IPS-11a (cell line): ENCODE data around the gene SHF.
A peak's percentile ranks its signal among the peaks of the same experiment; 100 is the strongest.
"Not testable (repeated sequence)": the region's sequence is repeated elsewhere in the genome, so short reads cannot be mapped to it uniquely, and the experiment has no call there.

Experiments used
- H3K4me3 ChIP-seq: one replicate; pipeline ENCODE4 v1.5.1; 2013; ENCODE audit warnings: low read depth, low read length, control low read depth

The SHF gene

DNA sequence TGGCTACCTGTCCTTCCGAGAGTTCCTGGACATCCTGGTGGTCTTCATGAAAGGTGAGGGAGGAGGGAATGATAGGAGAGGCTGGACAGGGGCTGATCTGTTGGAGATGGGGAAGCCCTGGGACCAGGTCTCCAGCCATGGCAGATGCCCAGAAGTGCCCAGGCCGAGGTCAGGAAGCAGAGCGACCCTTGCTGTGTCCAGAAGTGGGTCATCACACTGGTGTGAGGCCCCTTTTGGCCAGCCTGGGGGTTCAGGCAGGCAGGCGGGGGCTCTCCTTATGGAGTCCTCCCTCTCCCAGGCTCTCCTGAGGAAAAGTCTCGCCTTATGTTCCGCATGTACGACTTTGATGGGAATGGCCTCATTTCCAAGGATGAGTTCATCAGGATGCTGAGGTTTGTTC, 40.2 kb downstream of the SHF start:
- no peak overlapping the region for H3K4me3 ChIP-seq

DNA sequence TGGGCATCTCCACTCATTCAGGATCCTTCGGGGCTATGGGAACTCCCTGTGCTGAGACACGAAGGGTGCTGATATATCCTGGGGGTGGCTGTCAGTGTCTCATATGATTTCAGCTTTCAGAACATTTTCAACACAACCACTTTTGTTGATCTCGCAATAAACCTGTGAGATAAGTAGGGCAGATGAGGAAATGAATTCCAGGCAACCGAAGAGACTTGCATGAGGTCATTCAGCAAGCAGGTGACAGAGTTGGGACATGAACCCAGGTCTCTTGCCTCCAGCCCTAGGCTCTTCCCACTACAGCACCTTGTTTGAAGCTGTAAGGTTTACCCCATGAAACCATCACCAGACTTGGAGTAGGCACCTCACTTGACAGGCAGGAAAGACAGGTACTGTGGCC, 41.4 kb downstream of the SHF start:
- H3K4me3 ChIP-seq = no peak overlapping the region

DNA sequence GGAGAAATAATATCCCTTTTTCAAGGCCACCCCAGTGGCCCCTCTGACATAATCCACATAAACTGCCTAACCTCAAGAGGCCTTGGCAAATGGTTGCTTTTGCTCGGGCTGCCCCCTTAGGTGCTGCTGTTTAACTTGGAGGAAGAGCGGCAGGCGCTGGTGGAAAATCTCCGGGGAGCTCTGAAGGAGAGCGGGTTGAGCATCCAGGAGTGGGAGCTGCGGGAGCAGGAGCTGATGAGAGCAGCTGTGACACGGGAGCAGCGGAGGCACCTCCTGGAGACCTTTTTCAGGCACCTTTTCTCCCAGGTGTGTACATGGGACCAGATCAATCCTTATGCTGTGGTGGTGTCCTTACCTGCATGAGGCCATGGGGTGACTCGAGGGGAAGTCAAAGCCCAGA, 43.0 kb downstream of the SHF start:
- H3K4me3 ChIP-seq = no peak overlapping the region

DNA sequence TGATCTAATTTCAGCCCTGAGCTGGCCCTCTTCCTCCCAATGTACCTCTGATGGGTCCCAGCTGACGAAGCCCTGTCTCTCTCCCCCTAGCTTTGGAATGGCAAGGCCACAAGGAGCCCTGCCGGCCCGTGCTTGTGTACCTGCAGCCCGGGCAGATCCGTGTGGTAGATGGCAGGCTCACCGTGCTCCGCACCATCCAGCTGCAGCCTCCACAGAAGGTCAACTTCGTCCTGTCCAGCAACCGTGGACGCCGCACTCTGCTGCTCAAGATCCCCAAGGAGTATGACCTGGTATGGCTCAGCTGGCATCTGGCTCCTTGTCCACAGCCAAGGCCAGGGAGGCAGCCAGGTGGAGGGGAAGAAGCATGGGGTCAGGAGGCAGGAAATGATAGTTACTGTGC, 43.8 kb downstream of the SHF start:
- H3K4me3 ChIP-seq = no peak overlapping the region

DNA sequence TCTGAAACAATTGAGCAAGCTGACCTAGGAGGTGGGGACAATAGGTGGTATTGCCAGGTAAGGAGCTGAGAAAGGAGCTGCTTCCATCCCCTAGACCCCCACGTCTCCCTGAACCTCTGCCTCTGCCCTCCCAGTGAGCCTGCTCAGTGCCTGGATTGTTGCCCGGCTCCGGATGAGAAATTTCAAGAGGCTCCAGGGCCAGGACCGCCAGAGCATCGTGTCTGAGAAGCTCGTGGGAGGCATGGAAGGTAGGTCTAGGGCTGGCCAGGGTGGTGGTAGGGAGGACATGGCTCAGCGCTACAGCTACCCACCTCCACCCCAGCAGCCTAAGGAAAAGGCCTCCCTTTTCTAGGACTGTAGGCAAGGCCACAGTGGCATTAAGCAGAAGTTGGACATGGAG, 44.7 kb downstream of the SHF start:
- H3K4me3 ChIP-seq = no peak overlapping the region

DNA sequence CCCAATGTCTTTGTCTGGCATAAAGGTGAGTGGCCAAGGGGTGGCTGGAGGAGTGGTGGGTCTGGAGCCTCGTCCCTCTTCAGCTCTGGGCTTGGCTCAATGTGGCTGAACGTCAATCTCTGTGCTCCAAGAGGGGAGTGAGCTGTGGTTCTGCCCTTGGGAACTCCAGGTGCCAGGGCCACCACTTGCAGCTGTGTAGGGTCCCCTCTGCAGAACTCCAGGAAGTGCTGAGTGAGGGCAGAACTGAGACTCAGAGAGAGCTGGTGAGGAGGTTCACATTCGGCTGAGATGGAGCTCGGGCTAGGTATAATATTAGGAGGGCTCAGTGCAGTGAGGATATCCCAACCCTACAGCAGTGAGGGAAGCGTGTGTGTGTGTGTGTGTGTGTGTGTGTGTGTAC, 46.4 kb downstream of the SHF start:
- no peak overlapping the region for H3K4me3 ChIP-seq

DNA sequence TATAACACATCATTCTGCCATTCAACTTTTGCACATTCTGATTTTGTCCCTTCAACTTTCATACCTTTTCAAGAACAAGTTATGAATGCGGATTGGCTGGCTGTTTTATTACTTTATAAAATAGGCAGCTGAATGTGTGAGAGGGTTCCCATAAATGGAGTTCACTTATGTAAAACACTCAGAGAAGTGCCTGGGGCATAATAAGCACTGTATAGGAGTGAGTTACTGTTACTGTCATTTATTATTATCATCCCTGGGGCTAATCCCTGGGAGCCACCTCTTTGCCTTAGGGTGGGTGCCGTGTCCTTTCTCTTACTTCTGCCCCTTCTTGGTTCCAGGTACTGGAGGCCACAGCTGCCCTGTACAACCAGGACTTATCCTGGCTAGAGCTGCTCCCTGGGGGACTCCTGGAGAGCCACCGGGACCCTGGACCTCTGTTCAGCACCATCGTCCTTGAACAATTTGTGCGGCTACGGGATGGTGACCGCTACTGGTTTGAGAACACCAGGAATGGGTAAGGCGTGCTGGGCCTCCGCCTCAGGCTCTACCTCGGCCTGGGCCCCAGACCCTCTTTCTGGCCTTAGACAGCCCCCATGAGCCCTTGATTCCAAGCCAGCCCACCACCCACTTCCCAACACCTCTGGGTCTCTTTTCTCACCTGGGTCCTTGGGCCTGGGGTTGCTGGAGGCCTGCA, 47.1 kb downstream of the SHF start:
- no peak overlapping the region for H3K4me3 ChIP-seq

DNA sequence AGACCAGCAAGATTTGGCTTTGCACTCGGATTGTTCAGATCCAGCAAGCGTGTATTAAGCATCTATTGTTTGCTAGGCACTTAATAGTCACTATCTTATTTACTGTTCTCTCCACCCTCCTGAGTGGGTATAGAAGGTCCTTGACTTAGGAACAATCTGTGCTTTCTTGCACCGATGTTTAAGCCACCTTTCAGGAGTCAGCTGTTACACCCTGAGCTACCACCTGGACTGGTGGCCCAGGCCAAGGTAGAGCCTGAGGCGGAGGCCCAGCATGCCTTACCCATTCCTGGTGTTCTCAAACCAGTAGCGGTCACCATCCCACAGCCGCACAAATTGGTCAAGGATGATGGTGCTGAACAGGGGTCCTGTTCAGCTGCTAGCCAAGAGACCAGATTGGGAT, 48.0 kb downstream of the SHF start:
- H3K4me3 ChIP-seq = no peak overlapping the region

DNA sequence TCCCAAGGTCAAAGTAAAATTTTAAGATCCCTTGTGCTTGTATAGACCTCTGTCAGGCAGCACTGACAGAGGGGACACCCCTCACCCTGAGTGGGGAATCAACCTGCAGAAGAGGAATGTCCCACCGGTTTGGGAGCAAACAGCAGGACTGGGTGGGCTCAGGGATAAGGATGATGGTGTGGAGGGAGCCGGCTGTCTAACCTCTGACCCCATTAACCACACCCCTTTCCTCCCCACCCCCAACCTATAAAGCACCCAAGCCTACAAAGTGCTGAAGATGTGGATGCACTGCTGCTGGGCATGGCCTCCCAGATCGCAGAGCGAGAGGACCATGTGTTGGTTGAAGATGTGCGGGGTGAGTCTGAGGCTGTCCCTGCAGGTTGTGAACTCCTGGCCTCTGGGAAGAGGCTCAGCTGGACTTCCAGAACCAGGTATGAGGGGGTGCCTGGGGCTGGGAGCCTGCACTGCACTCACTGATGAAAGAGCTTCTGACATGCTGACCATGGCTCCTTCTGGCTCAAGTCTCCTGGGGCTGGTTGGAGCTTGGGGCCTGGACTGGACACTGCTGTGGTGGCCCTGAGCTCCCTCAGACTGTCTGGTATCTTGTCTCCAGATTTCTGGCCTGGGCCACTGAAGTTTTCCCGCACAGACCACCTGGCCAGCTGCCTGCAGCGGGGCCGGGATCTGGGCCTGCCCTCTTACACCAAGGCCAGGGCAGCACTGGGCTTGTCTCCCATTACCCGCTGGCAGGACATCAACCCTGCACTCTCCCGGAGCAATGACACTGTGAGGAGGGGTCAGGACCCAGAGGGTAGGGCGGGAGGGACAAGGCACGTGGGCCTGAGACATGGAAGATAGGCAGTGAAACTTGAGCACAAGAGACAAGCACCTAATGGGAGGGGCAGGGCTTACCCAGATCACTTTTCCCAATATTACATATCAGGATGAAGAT, 48.7 kb downstream of the SHF start:
- no peak overlapping the region for H3K4me3 ChIP-seq

DNA sequence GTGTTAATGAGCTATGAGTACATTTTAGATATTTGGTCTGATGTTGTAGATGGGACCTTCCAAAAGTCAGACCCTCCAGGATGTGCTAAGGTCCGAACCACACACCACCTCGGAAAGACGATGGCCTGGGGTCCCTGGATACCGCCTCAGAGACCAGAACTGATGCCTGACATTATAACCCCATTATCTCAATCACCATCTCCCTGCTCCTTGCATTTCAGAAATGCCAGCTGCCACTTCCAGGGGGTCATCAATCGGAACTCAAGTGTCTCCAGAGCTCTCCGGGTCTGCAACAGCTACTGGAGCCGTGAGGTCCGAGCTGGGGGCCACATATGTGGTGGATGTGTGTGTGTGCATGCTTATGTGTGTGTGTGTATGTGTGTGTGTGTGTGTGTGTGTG, 50.1 kb downstream of the SHF start:
- no peak overlapping the region for H3K4me3 ChIP-seq

DNA sequence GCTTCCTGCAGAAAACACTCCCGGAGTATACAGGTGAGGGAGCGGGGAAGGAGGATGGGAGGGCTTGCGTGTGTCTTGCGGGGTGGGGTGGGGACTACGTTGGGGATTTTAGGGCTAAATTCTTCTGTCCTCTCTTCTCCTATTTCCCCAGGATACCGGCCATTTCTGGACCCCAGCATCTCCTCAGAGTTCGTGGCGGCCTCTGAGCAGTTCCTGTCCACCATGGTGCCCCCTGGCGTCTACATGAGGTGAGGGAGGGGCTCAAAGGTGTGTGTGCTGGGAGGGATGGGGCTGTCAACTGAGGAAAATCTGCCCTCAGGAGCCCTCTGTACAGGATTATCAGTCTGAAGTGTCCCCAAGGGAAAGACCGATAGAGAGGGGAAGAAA, 51.4 kb downstream of the SHF start:
- H3K4me3 ChIP-seq = no peak overlapping the region

DNA sequence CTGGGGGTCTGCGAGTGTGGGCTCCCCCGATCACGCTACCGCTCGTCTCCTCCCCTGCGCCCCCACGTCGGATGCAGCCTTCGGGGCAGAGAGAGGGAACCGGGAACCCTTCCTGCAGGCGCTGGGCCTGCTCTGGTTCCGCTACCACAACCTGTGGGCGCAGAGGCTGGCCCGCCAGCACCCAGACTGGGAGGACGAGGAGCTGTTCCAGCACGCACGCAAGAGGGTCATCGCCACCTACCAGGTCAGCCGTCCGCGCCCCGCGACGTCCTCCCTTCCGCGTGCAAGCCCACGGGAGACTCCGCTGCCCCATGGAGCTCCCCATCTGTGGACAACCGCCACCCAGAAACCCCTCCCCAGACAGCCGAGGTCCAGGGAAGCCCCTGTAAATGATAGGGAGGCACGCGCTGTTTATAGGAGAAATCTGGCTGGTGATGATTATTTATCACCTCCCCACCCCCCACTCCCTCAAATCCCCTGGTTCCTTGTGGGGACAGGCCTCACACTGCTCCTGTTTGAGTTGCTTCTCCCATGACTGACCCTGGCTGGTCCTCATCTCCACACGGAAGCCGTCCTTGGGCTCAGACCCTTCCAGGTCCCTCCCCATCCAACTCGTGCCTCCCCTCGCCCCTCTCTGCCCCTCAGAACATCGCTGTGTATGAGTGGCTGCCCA, 51.9 kb downstream of the SHF start:
- H3K4me3 ChIP-seq = not testable (repeated sequence)

DNA sequence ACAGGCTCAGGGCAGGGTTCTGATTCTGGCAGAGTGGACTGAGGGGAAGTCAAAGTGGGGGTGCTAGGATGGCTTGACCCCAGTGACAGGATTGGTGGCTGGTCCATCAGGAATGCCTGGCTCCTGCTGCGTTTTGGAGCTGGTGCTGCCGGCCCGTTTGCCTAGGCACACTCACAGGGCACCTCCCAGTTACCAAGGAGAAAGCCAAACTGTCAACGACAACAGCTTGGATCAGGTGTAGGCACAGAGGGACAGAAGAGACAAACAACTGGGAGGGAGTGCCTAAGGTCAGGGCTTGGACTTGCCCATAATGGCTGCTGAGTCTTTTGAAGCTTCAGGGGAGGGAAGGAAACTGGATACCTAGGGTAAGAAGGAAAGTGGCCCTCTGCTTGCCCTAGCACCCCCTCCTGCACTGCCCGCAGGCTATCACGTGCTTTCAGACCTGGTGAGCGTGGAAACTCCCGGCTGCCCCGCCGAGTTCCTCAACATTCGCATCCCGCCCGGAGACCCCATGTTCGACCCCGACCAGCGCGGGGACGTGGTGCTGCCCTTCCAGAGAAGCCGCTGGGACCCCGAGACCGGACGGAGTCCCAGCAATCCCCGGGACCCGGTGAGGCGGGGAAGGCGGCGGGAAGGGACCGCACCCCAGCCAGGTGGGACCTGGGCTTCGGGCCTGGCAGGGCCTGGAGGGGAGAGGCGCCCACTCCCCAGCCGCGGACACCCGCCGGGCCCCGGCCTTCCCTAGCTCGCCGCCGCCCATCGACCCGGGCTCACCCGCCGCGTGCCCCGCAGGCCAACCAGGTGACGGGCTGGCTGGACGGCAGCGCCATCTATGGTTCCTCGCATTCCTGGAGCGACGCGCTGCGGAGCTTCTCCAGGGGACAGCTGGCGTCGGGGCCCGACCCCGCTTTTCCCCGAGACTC, 52.8 kb downstream of the SHF start:
- H3K4me3 ChIP-seq = no peak overlapping the region

DNA sequence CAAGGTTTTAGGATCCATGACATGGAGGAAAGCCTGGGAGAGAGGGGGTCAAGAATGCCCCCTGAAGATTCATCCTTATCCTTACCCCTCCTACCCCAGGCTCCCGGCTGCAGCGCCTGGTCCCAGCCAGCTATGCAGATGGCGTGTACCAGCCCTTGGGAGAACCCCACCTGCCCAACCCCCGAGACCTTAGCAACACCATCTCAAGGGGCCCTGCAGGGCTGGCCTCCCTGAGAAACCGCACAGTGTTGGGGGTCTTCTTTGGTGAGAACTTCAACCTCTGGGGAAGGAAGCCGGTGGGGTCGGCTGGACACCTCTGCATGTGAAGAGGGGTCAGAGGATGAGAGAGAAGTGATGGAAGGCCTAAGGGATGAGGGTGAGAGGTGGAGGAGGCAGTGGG, 53.7 kb downstream of the SHF start:
- H3K4me3 ChIP-seq = no peak overlapping the region

DNA sequence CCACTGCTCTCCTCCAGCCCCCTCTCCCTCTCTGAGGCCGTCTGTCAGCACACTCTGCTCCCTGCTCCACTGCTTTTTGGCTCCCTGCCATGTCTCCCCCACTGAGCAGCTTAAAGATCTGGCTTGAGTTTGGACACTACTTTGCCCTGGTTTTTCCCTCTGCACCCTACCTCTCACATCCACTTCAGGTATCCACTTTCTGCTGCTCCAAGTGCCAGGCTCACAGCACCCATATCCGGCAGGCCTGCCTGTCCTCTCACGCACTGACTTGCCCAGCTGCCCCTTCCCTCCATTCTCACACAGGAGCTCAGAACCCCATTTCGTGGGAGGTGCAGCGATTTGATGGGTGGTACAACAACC, 54.2 kb downstream of the SHF start:
- no peak overlapping the region for H3K4me3 ChIP-seq

DNA sequence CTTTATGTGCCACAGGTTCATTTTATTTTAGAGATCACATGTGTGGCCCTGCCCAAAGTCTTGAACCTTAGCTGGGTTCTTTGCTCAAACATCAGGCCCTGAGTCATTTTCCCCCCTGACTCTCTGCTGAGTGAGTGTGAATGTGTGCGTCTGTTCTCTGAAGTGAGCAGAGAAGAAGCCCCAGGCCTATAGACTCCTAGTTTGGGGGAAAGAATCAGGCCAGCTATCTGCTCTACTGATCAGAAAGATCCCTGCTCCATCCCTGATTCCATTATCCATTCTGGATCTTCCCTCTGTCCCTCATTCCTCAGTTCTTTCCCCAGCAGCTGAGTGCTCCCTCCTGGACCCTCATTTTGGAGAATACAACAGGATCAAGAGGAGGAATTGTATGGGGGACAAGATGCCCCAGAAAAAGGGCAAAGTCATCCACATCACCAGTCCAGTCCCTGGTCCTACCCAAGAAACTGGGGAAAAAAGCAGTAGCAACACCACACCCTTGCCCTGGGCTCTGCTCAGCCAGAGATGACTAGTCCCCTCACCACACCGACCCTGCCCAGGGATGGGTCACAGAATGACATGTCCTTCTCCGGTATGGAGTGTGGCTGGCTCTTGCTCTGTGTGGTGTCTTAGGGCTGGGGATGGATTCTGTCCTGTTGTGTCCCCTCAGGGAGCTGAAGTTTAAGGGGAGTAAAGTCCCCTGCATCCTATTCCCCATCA, 54.8 kb downstream of the SHF start:
- H3K4me3 ChIP-seq = no peak overlapping the region

DNA sequence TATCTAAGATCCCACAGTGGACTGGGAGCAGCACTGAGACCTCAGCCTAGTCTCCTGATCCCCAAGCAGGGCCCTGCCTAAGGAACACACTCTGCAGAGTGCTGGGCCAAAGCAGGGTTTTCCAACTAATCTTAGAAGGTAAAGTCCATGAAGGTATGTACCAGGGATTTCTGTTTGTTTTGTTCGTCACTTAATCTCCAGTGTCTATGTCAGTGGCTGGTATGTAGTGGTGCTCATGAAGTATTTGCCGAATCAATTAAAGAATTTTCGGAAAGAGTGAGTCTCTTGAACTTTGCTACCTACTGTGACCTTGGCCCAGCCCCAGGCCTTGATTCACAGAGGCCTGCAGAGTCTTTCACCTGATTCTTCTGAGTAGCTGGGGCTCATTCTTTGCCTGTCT, 56.3 kb downstream of the SHF start:
- no peak overlapping the region for H3K4me3 ChIP-seq

DNA sequence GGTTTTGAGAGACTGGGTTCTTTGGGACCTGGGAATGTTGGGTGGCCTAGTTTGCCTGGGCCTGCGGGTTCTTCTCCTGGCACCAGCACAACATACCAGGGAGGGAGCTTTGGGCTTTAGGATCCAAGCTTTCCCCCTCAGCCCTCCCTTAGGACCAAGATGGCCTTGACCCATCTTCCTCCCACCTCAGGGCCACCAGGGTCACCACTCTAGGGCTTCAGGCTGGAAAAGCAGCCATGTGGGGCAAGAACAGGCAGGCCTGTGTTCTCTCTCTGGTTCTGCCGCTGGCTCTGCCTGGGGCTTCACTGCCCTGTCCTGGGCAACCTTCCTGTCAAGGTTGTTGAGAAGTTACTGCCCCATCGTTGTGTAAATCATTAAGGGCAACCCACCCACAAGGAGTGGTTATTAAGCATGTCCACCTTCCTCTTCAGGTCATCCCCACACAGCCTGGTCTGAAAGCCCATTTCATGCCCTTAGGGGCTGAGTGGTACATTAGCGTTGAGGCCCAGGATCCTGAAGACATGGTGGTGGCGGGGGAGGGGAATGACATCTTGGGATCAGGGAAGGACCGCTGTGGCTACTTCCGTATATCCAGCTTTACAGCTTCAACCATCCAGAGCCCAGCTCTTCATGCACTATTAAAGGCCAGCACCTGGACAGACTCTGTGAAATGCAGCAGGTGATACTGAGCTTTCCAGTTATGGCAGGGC, 57.3 kb downstream of the SHF start:
- no peak overlapping the region for H3K4me3 ChIP-seq

DNA sequence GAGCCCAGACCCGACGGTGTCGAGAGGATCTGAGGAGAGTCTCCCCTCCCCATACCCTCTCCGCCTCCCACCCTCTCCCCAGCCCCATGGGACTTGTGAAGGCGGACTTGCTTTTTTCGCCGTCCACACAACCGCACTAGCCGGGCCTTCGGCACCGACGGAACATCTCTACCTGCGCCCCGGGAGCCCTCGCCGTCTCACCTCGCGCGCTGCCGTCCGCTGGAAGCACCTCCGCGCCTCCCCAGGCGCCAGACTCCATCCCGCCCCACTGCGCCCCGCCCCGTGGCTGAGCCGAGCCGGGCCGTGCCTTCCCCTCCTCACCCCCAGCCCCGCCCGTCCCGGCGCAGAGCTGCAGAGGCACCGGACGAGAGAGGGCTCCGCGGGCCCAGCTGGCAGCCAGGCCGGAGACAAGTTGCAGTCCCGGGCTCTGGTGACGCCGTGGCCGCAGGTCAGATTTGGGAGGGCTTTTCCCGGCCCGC, 58.1 kb downstream of the SHF start, which contains the start of the genes DUOX1 and DUOXA1:
DUOX1 (plus strand) TSS at position 344 of the 479 bp plus-strand sequence. CDS start 1,973 bp downstream, outside the sequence.
DUOXA1 (minus strand) TSS at position 229 of the 479 bp plus-strand sequence. CDS start 6,865 bp downstream, outside the sequence.
- H3K4me3 ChIP-seq = peak within 1 kb of the TSS; percentile 44
